Heart left ventricle (tissue), 13 donors: ENCODE results near the gene CARD8.

ENCODE experiments used
- CTCF ChIP-seq, 12 donors: fragments of 200-600 bp; sonication (generic) in 4 of 12; IDR thresholded peaks; one replicate each; pipeline versions ENCODE4 v1.5.0 to v1.8.0; 2018 to 2022; ENCODE audit warnings: antibody characterized with exemption in 12 of 12, mild to moderate bottlenecking in 5 of 12
- POLR2A ChIP-seq, 2 donors: fragments of 450-650 bp; IDR thresholded peaks; one replicate each; pipeline ENCODE4 v1.6.1; 2017; ENCODE audit warnings: antibody characterized with exemption in 2 of 2, mild to moderate bottlenecking in 2 of 2, moderate library complexity in 2 of 2
- donor health status: ischemic (EF 13 %, LVEDD 7.1; RV severe dilation, severe dysfunction).
- donor health status: DM: no; HTN: yes; CAD: no.
- donor health status: DM: no; HTN: no; CAD: no.
- donor health status: ischemic (EF 25% LVEDD 6.9; RV normal size, moderate dysfunction).
- donor health status: ischemic (EF 25% LVEDD 5.7; RV mildly dilated, moderate dysfunction).
- donor health status: ischemic (EF 35%, LVEDD 5.7; RV mildly dilated, moderate dysfunction).
- donor health status: nonischemic (EF 11% LVEDD 7.7; RV severe dilation, severe dysfunction).
- donor health status: DM: yes; HTN: yes; CAD: no.
- donor health status: PGD.
- donor health status: ischemic (EF 29% LVEDD 5.4; RV normal size, mild dysfunction).
- donor health status: nonischemic (EF 23%, LVEDD 6.1; RV moderate dilation, normal function).

- TF ChIP-seq CTCF (IDR thresholded peaks at IDR 0.05) (no peak), POLR2A (IDR thresholded peaks at IDR 0.05) (no peak)
Measured at GRCh38 chr19:48295458-48295857, 39.7 kb upstream of the CARD8 start.
